DOHH2 (cell line): ENCODE data around the gene WEE1.

Experiments used
- CTCF ChIP-seq: fragments of 200-600 bp; sonication (generic); IDR thresholded peaks from one replicate; pipeline ENCODE4 v1.5.1; 2014; ENCODE audit warnings: antibody characterized with exemption, mild to moderate bottlenecking, low read depth, low read length; ENCODE audit not compliant: poor library complexity, severe bottlenecking
- EZH2phosphoT487 ChIP-seq: fragments of 200-600 bp; sonication (generic); IDR thresholded peaks from 2 replicates; pipeline ENCODE4 v1.6.1; 2017; ENCODE audit warnings: borderline replicate concordance, mild to moderate bottlenecking, antibody characterized with exemption, low read length, moderate library complexity, mixed read lengths

GRCh38 chr11:9581556-9582161, 8.2 kb downstream of the WEE1 start:
- no peak for TF ChIP-seq CTCF
- no peak for TF ChIP-seq EZH2phosphoT487
